Thyroid gland (tissue), 4 donors: ENCODE measurements around the gene SNW1. TPM values are rescaled to one million over a fixed set of nuclear protein-coding genes. Genes with fewer than 3 reads are reported as not detected.
"Not testable (repeated sequence)": the region's sequence is repeated elsewhere in the genome, so short reads cannot be mapped to it uniquely, and the experiment has no call there.

Experiments
- DNase-seq, 2 donors: peaks; one replicate each; pipeline ENCODE4 v3.0.0-alpha.2; 2019
- H3K27ac ChIP-seq, 3 donors: fragments of 200-600 bp; sonication (generic); 1 replicate in 2 of 3; 2 replicates in 1 of 3; pipeline ENCODE4 v1.5.1; 2016 to 2019; ENCODE audit warnings: mild to moderate bottlenecking in 1 of 3, moderate library complexity in 1 of 3
- H3K27me3 ChIP-seq: fragments of 200-600 bp; sonication (generic); one replicate; pipeline ENCODE4 v1.5.1; 2019
- H3K36me3 ChIP-seq, 2 donors: fragments of 200-600 bp; sonication (generic); one replicate each; pipeline ENCODE4 v1.5.1; 2016 to 2019
- H3K4me1 ChIP-seq, 2 donors: fragments of 200-600 bp; sonication (generic); one replicate each; pipeline ENCODE4 v1.5.1; 2017 to 2019
- H3K4me3 ChIP-seq, 3 donors: fragments of 200-600 bp; sonication (generic); replicated peaks in 1 of 3; 1 replicate in 2 of 3; 2 replicates in 1 of 3; pipeline ENCODE4 v1.5.1; 2016; ENCODE audit warnings: mild to moderate bottlenecking in 1 of 3
- H3K9me3 ChIP-seq: fragments of 200-600 bp; sonication (generic); one replicate; pipeline ENCODE4 v1.5.1; 2017
- POLR2A ChIP-seq, 2 donors: fragments of 450-650 bp; IDR thresholded peaks; one replicate each; pipeline ENCODE4 v1.6.1; 2017; ENCODE audit warnings: antibody characterized with exemption in 2 of 2, mild to moderate bottlenecking in 2 of 2, moderate library complexity in 1 of 2
- WGBS, 2 donors: methylation state at CpG; one replicate each; pipeline ENCODE4 v1.1.5; 2017; 5-methylcytosine and 5-hydroxymethylcytosine counted together
- intact Hi-C: fragments of 100-400 bp; cut with DNase I; formaldehyde crosslinking; loops from one replicate; pipeline ENCODE4 v1.15.1; 2023
- total RNA-seq, 4 donors: library from RNA; depleted of rRNA; stranded (reverse); fragments of >200 nt; gene quantifications; one replicate each; pipeline ENCODE4 v1.2.3, GENCODE V29; 2016
- TF ChIP-seq, protein P1 (sequence below), 6 experiments: fragments of 200-600 bp in 3 of 6; fragments of 450-650 bp in 3 of 6; sonication (generic) in 3 of 6; IDR thresholded peaks; one replicate each; pipeline ENCODE4 v1.5.1; 2016 to 2019; ENCODE audit warnings: antibody characterized with exemption in 6 of 6, mild to moderate bottlenecking in 2 of 6, inconsistent platforms in 1 of 6, moderate library complexity in 1 of 6

SNW1 gene
- total RNA-seq, 4 donors from 2014 or later: 53.9 to 85.5 (median 67.8) TPM

DNA sequence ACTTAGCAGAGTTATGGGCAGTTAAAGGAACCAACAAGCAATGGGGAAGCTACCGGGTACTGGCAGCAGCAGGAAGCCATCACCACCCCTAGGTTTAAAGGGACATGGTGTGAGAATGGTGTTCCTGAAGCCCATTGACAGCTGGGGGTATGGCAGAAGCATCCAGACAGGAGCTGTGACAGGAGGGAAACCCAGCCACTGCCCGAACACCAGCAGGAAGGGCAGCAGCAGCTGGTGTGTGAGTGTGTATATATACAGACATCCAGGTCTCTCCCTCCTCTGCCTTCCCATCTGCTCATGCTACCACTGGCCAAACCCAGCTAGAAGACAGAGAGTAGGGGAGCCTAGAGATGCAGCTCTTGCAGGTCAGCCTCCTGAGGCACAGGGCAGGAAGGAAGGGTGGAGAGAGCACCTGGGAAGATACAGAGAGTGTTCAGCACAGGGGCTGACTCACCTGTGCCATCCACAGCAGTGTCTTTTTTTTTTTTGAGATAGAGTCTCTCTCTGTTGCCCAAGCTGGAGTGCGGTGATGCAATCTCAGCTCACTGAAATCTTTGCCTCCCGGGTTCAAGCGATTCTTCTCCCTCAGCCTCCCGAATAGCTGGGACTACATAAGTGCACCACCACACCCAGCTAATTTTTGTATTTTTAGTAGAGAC is 29.7 kb upstream of the SNW1 start:
- Histone ChIP-seq H3K4me3 (no peak overlapping the region), H3K27me3 (no peaks in the 10 kb centered on the region), H3K36me3 (no peaks in the 10 kb centered on the region), H3K27ac (no peak overlapping the region), H3K9me3 (no peaks in the 10 kb centered on the region), H3K4me1 (peaks cover 0 to 3% of the 10 kb centered on the region in 2 donors)
- TF ChIP-seq, protein P1, sequence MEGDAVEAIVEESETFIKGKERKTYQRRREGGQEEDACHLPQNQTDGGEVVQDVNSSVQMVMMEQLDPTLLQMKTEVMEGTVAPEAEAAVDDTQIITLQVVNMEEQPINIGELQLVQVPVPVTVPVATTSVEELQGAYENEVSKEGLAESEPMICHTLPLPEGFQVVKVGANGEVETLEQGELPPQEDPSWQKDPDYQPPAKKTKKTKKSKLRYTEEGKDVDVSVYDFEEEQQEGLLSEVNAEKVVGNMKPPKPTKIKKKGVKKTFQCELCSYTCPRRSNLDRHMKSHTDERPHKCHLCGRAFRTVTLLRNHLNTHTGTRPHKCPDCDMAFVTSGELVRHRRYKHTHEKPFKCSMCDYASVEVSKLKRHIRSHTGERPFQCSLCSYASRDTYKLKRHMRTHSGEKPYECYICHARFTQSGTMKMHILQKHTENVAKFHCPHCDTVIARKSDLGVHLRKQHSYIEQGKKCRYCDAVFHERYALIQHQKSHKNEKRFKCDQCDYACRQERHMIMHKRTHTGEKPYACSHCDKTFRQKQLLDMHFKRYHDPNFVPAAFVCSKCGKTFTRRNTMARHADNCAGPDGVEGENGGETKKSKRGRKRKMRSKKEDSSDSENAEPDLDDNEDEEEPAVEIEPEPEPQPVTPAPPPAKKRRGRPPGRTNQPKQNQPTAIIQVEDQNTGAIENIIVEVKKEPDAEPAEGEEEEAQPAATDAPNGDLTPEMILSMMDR (IDR thresholded peaks at IDR 0.05): no peak
- TF ChIP-seq POLR2A (IDR thresholded peaks at IDR 0.05): no peak
- 75% methylated on average over 6 of the region's 6 CpGs for WGBS, 2 donors
- no peak for DNase-seq
- intact Hi-C loops: no loop called here

DNA sequence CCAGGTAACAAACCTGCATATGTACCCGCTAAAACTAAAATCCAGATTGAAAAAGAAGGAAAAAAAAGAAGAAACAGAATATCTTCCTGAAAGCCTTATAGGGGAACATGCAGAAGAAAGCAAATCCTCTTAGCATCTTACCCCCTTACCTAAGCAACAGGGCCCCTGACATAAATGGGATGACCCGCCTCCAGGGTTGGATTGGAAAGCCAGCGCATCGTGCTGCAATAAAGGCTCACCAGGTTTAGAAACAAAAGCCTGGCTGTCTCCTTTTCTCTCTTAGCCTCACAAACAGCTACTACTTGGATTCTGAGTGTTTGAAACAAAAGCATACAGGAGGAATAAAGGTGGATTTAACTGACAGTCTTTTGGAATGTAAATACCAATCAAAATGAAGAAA is 25.2 kb upstream of the SNW1 start:
- no peaks in the 10 kb centered on the region for H3K4me1 ChIP-seq
- WGBS, 2 donors: 48 to 53% methylated on average over 4 of the region's 4 CpGs

DNA sequence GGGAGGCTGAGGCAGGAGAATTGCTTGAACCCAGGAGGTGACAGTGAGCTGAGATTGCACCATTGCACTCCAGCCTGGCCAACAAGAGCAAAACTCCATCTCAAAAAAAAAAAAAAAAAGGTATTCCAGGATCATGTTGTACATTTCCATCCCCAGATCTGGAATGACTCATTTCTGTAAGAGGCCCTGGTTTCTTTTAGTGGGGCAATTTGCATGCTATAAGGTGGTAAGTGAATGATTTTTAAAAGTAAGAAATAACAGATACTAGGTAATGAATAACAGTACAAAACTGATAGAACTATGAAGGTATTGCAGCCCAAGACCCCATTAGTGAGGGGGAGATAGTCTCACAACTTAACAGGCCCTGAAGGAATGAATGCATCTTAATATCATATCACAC is 21.2 kb upstream of the SNW1 start:
- no peaks in the 10 kb centered on the region for H3K4me1 ChIP-seq
- H3K27me3 ChIP-seq: no peaks in the 10 kb centered on the region
- no peaks in the 10 kb centered on the region for H3K36me3 ChIP-seq
- no peak for DNase-seq
- TF ChIP-seq, protein P1 (IDR thresholded peaks at IDR 0.05): no peak
- no peak for TF ChIP-seq POLR2A (IDR thresholded peaks at IDR 0.05)
- no peaks in the 10 kb centered on the region for H3K9me3 ChIP-seq
- intact Hi-C loops: no loop called here
- H3K27ac ChIP-seq: no peak overlapping the region
- H3K4me3 ChIP-seq: no peak overlapping the region

More for the DNA sequence above, 25.2 kb upstream of the SNW1 start:
- Histone ChIP-seq H3K27ac (no peak overlapping the region), H3K9me3 (no peaks in the 10 kb centered on the region), H3K36me3 (no peaks in the 10 kb centered on the region), H3K4me3 (no peak overlapping the region), H3K27me3 (no peaks in the 10 kb centered on the region)
- TF ChIP-seq, protein P1 (IDR thresholded peaks at IDR 0.05): no peak
- no peak for TF ChIP-seq POLR2A (IDR thresholded peaks at IDR 0.05)
- no peak for DNase-seq
- intact Hi-C loops: no loop called here

DNA sequence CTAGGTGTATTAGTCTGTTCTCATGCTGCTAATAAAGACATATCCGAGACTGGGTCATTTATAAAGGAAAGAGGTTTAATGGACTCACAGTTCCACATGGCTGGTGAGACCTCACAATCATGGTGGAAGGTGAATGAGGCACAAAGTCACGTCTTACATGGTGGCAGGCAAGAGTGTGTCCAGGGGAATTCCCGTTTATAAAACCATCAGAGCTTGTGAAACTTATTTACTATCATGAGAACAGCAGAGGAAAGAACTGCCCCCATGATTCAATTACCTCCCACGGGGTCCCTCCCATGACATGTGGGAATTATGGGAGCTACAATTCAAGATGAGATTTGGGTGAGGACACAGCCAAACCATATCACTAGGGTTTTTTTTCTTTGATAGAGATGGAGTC is 13.0 kb upstream of the SNW1 start:
- H3K4me3 ChIP-seq, H3K36me3 ChIP-seq, intact Hi-C loops, H3K9me3 ChIP-seq, H3K4me1 ChIP-seq, H3K27me3 ChIP-seq, DNase-seq, H3K27ac ChIP-seq: not testable (repeated sequence)
- 76 to 81% methylated on average over 4 of the region's 4 CpGs for WGBS, 2 donors

DNA sequence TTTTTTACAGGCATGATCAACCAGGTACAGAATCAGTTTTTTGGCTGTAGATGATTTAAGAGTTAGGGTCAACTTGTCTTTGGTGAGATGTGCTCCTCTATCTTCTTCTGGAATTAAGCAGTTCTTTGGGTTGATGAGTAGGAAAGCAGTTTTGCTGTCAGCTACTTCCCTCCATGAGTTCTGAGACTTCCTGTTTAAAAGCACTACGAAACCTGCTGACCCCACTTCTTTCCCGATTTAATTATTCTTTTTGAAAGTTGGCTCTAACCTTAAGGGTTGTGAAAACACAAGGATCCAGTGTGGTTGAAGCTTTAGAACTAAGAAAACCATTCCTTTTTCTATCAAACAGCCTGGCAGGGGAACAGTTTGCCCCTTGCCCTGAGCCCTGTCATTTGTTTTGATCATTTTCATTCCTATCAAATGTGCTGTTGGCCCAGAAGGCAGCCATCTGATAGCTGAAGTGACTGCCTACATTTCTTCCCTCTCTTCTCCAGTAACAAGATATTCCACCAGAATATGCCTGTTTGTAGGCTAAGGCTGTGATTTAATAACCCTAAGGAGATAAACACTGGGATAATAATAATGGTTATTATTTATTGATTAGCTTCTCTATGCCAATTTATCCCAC is 7.6 kb upstream of the SNW1 start:
- H3K4me3 ChIP-seq, DNase-seq, H3K36me3 ChIP-seq, intact Hi-C loops, H3K27ac ChIP-seq, H3K27me3 ChIP-seq, H3K9me3 ChIP-seq, H3K4me1 ChIP-seq: not testable (repeated sequence)
- WGBS, 2 donors: 62 to 70% methylated on average over 2 of the region's 2 CpGs

DNA sequence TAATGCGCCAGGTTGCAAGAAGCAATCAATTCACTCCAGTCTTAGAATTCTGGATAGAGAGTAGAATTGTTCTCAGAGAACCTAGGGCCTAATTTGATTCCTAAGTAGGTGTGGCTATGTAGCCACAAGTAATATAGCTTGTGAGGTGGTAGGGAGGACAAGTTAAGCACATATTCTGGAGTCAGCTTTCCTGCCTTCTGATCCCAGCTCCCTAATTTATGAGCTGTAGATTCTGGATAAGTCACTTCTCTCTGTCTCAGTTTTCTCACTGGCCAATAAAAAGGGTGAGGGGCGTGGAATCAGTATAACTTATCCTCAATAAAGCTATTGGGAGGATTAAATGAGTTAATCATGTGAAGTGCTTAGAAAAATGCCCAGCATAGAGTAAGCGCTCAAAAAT is 3.0 kb upstream of the SNW1 start:
- H3K36me3 ChIP-seq: no peaks in the 10 kb centered on the region
- H3K4me1 ChIP-seq: peaks cover 17 to 20% of the 10 kb centered on the region in 2 donors
- WGBS, 2 donors: 88 to 94% methylated on average over 3 of the region's 3 CpGs
- H3K4me3 ChIP-seq: no peak overlapping the region
- TF ChIP-seq POLR2A (IDR thresholded peaks at IDR 0.05): no peak
- TF ChIP-seq, protein P1 (IDR thresholded peaks at IDR 0.05): no peak
- DNase-seq: no peak
- intact Hi-C loops: loop anchor here (5.0 kb wide), 1 partner anchor 38 kb away; the partner anchor contains the start of gene ADCK1
- no peak overlapping the region for H3K27ac ChIP-seq
- H3K9me3 ChIP-seq: no peaks in the 10 kb centered on the region
- no peaks in the 10 kb centered on the region for H3K27me3 ChIP-seq
